ENCODE results near the gene STX7.

STX7 gene

DNA sequence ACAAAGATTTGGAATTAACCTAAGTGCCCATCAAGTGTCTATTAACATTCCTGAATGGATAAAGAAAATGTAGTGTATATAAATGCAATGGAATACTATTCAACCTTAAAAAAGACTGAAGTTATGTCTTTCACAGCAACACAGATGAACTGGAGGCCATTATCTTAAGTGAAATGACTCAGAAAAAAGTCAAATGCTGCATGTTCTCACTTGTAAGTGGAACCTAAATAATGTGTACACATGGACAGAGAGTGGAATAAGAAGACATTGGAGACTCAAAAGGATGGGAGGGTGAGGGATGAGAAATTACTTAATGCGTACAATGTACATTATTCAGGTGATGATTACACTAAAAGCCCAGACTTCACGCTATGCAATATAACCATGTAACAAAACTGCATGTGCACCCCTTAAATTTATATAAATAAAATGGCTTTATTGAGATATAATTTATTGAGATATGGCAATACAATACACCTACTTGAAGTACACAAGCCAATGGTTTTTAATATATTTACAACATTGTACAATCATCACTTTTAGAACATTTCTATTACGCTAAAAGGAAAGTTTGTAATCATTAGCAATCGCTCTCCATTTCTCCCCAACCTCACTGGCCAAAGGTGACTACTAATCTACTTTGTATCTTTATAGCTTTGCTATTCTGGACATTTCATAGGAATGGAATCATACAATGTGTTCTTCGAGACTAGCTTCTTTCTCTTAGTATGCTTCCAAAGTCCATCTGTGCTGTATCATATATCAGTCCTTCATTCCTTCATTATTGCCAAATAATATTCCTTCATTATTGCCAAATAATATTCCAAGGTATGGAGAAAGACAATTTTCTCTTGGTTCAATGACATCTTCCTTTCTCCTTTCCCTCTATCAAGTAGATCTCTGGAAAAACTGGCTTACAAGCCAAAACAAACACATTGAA lies 5.8 kb downstream of the STX7 start:
- no peak for DNase-seq (ENCODE audit: low spot score)

DNA sequence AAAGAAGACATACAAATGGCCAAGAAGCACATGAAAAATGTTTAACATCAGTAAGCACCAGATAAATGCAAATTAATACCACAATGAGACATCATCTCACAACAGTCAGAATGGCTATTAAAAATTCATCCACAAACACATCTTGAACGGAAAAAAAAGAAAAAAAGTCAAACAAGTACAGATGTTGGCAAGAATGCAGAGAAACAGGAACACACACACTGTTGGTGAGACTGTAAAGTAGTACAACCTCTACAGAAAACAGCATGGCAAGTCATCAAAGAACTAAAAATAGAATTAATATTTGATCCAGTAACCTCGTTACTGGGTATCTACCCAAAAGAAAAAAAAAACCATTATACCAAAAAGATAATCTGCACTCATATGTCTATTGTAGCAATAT lies 6.5 kb downstream of the STX7 start:
- DNase-seq (ENCODE audit: low spot score), result no peak

DNA sequence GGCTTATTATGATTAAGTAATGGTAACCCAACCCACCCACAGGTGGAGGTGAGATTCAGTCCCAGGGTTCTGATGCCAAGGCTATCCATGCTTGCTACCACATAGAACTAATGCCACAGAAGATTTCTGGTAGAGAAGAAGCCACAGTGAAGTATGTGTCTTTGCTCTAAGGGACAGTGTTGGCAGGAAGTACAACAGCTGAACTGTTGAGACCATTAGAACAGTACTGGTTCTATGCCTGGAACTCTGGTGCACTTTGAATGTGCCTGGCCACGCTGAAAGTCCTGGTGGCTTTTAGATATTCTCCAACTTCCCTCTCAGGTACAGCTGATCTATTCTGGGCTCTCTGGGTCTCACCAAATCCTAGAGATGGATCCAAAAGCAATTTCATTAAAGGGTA lies 7.8 kb downstream of the STX7 start:
- no peak for DNase-seq (ENCODE audit: low spot score)

DNA sequence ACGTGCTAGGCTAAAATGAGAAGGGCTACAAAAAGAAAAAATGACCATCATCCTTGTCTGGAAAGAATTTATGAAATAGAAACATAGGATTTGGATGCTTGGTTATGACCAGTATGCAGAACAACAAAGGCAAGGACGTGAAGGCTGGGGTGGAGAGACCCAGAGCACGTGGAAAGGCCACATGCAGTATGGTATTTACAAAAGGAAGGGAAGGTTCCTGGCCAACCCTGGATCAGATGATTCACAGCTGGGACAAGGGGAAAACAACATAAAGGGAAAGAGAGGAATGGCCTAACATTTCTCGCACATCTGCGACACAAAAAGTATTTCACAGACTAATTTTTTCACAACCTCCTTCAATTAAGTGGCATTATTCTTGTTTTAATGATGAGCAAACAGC lies 8.2 kb downstream of the STX7 start:
- DNase-seq (ENCODE audit: low spot score), result no peak

DNA sequence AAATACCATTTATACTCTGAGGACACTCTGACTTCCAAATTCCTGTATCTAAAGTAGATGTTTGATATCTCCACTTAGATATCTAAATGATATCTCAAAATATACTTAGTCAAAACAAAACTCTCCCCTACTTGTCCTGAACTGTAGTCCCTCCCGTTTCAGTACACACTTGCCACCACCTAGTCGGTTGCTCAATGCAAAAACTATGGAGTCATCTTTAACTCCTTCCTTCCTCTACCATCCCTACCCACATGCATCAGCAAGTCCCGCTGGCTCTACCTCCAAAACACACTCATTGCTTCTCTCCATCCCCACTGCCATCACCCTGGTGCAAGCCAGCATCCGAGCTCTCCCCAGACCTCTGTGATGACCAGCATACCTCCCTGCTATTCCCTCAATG lies 13.2 kb downstream of the STX7 start:
- no peak for DNase-seq (ENCODE audit: low spot score)

DNA sequence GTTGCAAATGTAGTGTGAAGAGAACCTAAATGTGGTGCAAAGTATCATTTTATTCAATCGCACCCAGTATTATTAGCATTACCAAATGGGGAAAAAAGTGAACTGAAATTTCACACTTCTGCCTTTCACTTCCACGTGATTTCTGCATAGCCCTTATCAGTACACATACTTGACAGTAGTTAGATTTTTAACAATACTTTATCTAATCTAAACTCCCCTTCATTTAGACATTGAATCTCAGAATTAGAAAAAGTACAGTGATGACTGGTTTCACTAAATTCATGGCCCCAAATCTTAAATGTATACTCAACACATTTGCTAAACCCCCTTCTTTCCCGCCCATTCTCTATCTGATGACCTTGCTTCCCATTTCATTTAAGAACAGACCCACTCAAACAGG lies 14.3 kb downstream of the STX7 start:
- DNase-seq (ENCODE audit: low spot score), result no peak

DNA sequence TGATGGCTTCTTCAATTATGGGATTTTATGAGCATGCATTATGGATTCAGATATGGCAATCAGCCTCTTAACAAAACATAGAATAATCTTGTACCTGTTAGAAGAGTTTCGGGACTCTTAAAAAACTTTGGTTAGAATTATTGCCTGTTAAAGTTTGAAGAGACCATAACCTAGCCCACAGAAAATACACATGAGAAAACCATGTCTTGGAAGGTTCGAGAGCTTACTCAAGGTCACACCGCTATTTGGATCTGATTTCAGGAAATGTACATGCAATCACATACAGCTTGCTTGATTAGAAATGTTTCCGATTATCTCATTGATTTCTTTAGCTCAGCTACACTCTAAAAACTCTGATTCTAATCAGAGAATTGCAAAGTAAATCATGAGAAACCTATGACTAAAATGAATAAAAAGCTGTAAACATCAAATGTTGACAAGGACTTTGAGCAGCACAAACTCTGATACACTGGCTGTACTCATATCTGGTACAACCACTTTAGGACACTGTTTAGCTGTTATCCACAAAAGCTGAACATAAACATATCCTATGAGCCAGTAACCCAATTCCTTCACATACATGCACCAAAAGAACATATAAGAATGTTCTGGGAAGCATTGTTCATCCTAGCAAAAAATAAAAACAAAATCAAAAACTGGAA lies 16.3 kb downstream of the STX7 start:
- no peak for DNase-seq (ENCODE audit: low spot score)

DNA sequence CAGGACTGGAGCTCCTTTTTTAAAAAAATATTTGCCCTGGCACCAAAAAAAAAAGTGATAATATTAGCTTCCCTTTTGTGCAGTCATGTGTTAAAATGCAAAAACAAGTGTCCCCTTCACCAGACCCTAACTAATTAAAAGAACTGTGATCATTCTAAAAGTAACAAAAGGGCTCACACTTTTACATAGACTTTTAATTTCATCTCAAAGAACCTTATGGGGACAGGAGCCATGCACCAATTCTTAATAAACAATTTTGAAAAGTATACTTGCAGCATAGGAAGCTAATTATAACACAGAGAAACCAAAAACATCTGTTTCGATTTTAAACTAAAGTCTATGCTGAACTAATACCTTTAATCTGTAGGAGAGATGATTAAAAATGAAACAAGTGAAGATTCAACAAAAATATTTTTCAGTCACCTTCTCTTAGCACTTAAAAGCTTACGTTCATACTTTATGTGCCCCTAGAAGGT lies 17.3 kb downstream of the STX7 start:
- peak; percentile 60 for DNase-seq (ENCODE audit: low spot score)

DNA sequence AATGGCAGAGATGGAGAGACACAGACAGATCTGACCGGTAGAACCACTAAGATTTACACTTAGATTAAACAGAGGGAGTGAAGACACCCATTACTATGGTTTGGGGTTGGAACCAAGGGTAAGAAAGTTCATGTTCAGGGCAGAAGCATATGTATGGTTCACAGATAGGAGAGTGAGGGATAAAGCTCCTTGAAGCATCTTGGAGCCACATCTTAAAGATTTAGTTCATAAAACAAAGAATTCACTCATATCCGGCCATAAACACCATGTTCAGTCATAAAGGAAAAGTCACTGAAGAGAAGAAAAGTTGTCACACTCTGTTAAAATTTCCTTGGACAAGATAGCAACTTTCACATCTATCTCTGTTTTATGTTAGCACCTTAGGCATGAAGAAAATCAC lies 18.0 kb downstream of the STX7 start:
- no peak for DNase-seq (ENCODE audit: low spot score)

DNA sequence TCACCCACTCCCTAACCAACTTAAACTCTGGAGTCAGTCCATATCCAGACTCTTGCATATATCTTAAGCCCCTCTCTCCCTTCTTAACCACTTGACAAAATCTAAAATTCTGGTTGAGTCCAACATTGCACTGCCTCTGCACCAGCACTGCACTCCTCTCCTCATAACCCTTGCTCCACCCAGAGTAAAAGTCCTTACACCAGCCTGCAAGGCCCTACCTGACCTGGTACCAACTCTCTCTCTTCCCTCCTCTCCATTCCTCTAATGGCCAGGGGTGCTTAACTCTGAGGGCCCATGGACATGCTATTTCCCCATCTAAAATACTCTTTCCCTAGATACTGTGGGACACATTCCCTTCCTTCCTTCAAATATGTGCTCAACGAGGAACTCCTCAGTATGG lies 21.0 kb downstream of the STX7 start:
- no peak for DNase-seq (ENCODE audit: low spot score)

DNA sequence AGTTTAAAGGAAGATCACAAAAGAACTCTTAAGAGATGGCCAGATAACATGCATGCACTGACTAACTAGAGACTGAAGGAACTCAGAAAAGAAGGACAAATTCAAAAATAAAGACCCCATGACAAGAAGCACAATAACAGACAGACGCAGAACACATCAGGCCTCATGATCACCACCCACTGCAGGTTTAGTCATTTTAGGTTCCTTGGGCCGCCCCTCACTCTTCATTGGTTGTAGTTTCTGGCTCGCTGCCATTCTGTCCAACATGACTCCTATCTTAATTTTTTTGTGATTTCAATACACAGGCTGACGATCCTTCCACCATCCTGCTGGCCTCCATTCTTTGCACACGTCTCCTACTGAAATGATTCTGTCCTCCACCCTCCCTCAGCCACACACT lies 21.6 kb downstream of the STX7 start:
- DNase-seq (ENCODE audit: low spot score), result no peak

DNA sequence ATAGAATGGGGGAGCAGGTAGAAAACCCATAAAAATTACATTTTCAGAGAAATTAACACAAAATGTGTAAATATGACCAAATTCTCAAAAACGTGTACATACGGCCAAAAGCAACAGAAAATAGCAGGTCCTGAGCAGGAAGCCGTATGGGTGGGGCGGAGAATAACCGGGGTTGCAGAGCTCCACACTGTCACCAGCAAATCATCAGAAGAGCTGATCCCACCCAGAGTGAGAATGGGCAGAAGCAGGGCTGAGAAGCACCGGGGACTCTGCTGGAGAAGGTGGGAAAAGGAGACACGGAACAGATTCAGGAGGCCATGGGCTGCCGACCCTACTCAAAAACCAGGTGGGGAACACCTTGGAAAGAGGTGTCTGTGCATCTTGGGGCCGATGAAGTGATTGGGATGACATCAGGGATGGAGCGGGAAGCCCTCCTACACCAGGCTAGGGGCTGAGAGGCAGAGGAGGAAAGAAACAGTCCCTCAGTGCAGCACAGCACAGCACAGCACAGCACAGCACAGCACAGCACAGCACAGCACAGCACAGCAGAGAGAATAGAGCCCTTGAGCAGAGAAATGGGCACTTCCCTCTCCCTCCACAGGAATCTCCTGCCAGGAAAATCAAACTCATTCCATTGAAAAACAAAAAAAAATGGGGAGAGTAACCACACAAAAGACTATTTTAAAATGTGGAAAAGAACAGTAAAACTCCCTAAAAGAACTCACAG lies 22.3 kb downstream of the STX7 start:
- DNase-seq (ENCODE audit: low spot score), result no peak

DNA sequence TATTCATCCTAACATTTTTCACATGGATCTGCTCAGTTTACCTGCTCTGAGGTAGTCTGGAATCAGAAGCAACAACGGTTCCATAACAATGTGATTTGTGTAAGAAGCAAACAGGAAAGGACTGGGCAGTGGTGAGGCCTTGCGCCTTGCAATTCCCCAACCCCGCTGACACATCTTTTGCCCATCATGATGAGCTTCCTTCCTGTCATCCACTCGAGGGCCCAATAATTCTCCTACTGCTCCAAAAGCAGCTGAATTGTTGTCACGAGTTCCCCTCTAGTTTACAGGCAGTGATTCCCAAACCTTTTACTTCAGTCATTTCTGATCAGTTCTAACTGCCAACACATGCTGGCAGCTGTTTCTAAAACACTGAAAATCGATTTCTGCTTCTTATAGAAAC lies 22.9 kb downstream of the STX7 start:
- no peak for DNase-seq (ENCODE audit: low spot score)

DNA sequence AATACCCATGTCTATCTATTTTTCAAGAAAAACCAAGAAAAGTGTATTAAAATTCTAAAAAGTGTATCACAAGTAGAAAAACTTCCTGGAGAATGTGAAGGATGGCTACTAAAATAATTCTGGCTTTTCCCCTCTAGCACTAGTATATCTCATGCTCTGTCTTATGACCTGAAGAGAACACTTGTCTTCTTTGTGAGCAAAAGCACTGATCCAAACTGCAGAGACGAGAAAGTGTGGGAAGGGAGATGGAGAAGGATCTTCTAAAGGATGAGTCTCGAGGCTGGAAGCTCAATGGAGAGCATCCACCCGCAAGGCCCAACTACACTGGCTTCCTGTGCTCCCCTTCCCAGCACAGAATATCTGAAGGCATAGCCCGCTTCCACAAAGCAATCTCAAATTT lies 23.5 kb downstream of the STX7 start:
- DNase-seq (ENCODE audit: low spot score), result no peak

DNA sequence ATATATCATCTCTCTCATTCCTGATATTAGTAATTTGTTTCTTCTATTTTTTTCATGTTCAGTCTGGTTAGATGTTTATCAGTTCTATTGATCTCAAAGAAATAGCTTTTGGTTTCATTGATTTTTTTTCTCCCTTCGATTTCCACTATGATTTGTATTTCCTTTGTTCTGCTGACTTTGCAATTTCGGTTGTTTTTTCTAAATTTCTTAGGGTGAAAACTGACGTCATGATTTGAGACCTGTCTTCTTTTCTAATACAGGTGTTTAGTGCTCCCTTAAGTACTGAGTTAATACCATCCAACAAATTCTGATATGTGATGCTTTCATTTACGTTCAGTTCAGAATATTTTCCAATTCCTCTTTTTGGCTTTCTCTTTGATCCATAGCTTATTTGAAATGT lies 25.2 kb downstream of the STX7 start:
- DNase-seq (ENCODE audit: low spot score), result no peak

DNA sequence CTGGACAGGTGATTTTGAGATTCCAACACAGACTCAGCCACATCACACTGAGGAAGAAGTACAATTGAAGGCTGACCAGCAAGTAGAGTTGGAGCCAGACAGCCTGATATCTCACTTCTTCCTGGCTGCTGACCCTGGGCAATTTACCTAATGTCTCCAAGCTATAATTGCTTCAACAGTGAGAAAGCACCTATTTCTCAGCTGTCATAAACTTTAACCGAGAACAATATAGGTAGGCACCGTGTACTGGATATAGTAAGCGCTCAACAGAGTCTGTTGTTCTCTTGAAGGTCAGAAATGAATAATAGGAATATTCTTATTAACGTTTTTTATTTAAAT lies 28.3 kb downstream of the STX7 start:
- DNase-seq (ENCODE audit: low spot score), result no peak

DNA sequence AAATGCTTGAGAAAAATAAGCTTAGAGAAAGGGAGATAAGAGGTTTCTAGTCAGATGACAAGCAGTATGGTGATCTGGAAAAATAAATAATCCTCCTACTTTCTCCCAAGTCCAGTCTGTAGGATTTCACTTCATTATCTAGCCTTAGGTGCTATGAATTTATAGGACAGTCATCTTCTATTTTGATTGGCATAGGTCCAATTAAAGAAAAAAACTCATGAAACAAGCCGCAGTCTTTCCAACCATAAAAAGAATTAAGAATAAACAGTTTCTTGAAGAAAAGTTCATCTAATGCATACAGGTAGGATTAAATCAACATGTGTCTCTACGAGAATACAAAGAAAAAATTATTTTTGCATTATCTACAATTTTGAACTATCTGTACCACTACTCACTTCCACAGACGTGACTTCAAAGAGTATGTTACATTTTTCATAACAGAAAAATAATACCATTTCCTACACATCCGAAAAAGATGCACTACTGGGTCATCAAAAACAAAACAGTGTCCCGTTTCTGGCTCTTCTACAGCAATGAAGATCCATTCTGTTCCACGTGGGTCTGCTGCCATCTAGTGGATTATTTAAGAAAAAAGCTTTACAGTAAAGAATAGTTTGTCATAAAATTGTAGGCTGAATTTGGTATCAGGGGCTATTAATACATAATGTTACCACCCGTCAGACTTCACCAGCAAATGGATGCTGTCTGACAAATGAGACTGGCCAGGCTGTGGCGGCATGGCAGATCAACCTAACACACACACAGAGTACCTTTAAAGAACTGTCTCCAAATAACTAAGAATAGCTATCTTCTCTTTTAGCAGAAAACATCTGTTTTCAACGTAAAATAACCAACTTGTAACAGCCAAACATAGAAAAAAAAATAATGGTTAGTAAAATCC lies 28.9 kb downstream of the STX7 start:
- peak; percentile 60 for DNase-seq (ENCODE audit: low spot score)

DNA sequence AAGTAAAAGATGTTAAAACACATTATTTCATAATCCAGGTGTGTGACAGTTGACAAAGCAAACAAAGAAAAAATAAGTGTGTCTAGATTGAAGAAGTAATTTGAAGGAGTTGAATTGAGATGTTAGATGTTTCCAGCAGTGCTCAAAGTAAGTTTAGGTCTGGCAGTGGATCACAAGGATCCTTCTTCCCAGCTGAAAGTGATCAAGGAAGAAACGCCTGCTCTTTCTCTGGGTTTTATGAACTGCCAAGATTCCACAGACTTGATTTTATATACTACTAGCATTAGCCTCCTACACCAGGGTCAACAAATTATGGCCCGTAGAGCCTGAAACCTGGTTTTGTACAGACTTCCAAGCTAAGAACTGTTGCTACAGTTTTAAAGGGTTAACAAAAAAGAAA lies 30.3 kb downstream of the STX7 start:
- DNase-seq (ENCODE audit: low spot score), result no peak

DNA sequence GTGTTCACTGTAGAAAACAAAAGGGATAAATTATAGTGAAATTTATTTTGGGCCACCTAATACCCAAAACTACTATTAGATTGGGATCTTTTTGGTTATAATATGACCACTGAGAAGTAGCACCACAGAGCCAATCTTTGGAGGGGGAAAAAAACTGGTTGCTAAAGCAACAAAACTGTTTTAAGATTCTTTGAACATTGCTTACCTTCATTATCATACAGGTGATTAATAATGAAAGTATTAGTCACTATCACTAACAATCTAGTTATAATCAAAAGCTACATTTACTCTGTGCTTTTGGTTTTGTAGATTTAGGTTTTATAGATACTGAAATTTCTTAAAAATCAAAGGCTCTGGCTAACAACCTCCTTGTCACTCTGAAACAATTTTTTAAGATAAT lies 31.7 kb downstream of the STX7 start:
- DNase-seq (ENCODE audit: low spot score), result no peak

DNA sequence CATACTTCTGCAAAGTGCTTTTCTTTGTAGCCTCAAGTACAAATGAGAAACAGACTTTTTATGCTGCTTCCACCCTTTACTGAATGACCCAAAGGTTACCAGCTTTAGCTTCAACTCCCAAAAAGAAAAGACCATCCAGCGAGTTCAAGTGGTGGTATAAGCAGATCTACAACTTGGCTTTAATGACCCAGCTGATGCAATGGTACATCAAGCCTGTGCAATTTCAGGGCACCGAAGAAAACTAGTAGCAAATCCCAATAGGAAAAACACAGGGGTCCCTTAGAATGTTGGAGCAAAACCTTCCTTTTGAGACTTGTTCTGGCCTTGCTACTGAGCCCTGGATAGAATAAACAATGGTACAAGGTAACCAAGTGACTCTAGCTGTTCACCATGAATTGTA lies 33.8 kb downstream of the STX7 start:
- DNase-seq (ENCODE audit: low spot score), result no peak

DNA sequence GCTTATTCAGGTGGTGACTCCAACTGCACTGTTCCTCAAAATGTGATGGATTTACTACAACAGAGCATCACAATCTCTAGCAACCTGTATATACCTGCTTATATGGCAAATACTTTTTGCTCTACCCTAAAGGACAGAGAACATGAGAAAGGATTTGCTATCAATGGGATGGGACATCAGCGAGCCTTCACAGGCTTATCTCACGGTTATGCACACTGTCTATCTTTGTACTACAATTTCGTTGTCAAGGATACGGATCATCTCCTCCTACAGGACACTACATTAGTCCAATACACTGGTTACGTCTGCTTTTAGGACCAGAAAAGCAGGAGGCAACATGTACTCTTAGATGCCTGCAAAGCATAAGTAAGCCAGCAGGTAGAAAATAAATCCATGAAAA lies 34.2 kb downstream of the STX7 start:
- no peak for DNase-seq (ENCODE audit: low spot score)

DNA sequence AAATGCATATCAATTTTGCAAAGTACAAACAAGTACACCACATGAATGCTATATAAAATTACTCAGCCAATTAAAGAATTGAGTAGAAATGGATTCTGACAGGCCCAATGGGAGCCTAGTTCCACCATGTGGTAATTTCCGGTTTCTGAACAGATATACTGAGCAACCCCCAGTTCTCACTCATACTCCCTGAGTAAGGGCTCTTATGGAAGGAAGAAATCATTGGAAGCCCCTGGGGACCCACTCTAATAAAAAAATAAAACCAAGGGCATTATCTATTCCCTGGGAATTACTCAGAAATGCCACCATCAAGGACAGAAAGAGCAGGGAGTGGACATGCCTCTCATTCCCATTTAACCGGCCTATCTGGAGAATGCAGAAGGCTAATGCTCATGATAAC lies 34.6 kb downstream of the STX7 start:
- no peak for DNase-seq (ENCODE audit: low spot score)
